ENCODE measurements around the gene CDC42SE1.

Gene CDC42SE1

DNA sequence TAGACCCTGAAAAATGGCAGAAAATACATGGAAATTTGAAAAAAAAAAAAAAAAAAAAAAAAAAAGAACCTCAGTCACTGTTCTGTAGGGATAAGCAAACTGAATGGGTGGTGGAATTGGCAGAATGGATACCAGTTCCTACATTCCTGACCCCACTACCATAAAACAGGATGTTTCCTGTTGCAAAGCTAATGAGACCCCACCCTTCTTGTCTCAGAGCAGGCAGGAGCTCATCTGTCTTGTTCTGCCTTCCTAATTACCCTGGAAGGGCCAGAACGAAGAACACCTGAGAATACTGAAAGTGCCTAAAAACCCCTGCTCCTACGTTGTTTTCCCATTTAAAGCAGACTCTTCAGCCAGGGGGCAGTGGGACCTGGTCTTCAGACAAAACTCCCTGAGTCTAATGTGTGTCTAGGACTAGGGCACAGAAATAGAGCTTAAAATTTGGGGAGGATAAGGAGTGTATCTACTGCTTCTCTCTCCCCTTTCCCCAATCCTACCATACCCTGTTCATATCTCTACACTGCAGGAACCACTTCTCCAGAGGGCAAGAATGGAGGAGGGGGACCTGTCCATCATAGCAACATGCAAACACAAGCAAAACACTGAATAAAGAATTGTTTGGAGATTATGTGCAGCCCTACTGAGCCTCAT lies 7.9 kb downstream of the CDC42SE1 start:
- DNase-seq: no peak

DNA sequence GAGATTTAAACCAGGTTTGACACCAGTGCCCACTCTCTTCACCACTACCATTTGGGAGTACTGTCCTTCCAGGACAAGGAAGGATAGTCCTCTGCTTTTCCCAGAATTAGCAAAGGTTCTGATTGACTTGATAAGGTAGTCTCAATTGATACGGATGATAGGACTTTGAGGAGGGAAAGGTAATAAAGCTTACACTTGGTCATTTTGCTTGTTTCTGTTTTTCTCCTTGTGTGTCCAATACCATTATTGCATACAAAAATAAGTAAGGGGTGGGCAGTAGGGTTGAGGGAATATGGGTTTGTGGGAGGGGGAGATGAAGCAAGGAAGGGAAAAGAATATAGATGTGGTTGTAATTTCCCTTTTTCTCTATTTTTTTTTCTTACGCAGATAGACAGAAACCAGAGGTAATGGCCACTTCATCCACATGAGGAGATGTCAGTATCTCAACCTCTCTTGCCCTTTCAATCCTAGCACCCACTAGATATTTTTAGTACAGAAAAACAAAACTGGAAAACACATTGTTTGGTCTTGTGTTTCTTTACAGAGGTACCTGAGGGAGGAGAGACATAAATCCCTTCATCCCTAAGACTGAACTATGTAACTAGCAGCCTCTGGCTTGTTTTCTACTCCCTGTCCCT lies 9.3 kb downstream of the CDC42SE1 start:
- no peak for DNase-seq

DNA sequence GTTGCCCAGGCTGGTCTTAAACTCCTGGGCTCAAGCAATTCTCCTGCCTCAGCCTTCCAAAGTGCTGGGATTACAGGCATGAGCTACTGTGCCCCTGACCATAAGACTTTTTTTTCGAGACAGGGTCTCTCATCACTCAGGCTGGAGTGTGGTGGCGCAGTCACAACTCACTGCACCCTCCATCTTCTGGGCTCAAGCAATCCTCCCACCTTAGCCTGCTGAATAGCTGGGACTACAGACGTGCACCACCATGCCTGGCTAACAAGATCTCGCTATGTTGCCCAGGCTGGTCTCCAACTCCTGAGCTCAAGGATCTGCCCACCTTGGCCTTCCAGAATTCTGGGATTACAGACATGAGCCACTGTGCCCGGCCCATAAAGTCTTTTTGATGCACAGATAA lies 10.0 kb downstream of the CDC42SE1 start:
- no peak for DNase-seq

DNA sequence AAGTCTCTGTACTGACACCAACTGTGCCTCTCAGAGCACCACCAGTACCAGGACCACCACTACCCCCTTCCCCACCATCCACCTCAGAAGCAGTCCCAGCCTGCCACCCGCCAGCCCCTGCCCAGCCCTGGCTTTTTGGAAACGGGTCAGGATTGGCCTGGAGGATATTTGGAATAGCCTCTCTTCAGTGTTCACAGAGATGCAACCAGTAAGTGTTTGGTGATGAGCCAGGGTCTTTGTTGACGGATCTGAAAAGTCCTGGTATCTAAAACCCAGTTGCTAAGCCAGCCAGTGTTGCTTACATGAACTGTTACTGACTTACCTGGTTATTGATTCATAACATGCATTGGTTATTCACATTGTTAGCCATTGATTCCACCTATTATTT lies 10.8 kb downstream of the CDC42SE1 start:
- DNase-seq: no peak

DNA sequence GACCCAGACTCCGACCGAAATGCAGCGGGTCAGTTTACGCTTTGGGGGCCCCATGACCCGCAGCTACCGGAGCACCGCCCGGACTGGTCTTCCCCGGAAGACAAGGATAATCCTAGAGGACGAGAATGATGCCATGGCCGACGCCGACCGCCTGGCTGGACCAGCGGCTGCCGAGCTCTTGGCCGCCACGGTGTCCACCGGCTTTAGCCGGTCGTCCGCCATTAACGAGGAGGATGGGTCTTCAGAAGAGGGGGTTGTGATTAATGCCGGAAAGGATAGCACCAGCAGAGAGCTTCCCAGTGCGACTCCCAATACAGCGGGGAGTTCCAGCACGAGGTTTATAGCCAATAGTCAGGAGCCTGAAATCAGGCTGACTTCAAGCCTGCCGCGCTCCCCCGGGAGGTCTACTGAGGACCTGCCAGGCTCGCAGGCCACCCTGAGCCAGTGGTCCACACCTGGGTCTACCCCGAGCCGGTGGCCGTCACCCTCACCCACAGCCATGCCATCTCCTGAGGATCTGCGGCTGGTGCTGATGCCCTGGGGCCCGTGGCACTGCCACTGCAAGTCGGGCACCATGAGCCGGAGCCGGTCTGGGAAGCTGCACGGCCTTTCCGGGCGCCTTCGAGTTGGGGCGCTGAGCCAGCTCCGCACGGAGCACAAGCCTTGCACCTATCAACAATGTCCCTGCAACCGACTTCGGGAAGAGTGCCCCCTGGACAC lies 11.3 kb downstream of the CDC42SE1 start:
- DNase-seq: peak; percentile 60

DNA sequence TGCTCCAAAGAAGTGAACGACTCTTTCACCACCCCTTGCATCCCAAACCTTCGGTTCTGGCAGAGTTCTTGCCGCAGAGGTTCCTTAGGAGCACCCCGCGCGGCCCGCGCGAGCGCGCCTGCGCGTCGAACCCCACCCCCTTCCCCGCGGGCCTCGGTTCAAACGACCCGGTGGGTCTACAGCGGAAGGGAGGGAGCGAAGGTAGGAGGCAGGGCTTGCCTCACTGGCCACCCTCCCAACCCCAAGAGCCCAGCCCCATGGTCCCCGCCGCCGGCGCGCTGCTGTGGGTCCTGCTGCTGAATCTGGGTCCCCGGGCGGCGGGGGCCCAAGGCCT lies 11.9 kb downstream of the CDC42SE1 start, which contains the start of gene C1orf56:
C1orf56 (plus strand) TSS at position 161 of the 334 bp plus-strand sequence; CDS start at position 258, 97 bp downstream.
- peak; percentile 65 for DNase-seq

DNA sequence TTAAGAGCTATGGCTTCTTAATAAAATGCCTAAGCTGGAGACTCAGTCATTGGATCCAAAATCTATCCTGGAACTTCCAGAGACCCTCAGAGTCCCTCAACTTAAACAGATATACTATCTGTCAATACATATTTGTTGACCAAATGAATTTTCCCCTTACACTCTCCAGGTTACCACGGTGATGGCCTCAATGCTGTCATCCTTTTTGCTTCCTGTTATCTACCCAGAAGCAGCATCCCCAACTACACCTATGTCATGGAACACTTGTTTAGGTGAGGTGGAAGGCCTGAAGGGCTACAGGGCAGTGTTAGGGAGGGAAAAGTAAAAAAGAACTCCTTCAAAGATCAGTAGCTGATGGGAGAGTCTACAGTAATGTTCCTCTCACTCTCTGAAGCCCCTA lies 16.3 kb downstream of the CDC42SE1 start:
- DNase-seq: no peak

DNA sequence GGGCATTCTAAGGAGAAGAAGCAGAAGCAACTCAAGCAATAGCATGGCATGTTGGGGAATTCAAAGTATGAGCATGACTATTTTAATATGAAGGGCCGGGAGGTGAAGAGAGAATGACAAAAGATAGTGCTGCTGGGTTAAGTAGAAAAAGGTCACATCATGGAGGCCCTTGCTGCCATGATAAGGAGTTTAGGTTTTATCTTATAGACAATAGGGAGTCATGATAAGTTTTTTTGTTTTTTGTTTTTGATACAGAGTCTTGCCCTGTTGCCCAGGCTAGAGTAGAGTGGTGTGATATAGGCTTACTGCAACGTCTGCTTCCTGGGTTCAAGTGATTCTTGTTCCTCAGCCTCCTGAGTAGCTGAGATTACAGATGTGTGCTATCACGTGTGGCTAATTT lies 19.9 kb downstream of the CDC42SE1 start:
- DNase-seq: no peak

DNA sequence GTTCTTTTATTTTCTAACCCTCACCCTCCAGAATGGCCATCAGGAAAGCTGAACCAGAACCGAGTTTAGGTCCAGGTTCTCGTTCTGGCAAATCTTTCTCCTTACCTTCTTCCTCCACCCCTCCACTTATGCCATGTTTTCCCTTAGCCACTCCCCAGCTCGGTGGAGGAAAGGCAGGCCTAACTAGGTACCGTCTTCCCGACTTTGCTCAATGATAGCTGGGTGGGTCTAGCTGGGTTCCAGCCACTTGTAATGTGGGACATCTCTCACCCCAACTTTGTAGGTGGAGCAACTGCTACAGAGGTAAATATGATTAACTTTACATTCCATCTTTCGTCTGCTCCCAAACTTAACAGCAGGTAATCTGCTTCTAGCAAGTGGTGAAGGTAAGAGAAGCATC lies 22.4 kb downstream of the CDC42SE1 start:
- DNase-seq: no peak

DNA sequence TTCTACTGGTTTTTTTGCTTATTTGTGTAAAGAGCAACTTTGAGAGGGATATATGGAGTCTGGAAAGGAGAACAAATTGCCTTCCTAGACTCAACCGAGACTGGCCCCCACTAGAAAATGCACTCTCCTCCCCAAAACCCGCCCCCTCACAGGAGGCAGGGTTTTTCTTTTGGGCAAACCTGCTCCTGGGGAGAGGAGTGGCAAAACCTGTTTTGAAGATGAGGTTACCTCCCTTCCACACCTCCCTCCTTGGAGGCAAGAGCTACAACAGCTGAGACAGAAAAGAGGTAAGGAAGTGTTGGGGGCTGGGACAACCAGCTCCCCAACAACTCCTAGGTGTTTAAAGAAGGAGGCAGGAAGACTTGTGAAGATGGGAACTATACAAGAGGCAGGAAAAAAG lies 23.1 kb downstream of the CDC42SE1 start, which contains the start of gene BNIPL:
BNIPL (plus strand) TSS at position 231 of the 400 bp plus-strand sequence; CDS start at position 371, 140 bp downstream.
- DNase-seq: no peak

DNA sequence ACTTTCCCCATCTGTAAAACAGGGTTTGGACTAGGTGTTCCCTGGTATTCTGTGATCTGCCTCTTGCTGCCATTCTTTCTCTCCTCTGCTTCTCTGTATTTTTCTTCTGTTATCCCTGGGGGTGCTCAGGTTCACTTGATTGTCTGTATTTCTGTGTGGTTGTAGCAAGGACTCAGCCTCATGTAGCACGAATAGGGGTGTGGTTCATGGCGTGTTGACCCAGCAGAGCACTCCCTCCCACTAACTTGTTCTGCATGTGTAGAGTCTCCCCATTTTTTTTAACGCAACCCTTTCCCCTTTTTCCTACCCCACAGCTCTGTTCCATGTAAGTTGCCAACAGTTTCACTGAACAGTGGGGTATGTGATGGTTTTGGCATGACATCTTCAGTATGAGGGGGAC lies 24.3 kb downstream of the CDC42SE1 start:
- no peak for DNase-seq

DNA sequence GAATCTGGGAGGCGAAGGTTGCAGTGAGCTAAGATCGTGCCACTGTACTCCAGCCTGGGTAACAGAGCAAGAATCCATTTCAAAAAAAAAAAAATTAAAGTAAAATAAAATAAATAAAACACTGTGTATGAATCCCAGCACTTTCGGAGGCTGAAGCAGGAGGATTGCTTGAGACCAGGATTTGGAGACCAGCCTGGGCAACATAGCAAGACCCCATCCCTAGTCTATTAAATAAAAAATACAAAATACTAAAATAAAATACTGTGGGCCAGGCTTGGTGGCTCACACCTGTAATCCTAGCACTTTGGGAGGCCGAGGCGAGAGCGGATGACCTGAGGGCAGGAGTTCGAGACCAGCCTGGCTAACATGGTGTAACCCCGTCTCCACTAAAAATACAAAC lies 27.3 kb downstream of the CDC42SE1 start:
- DNase-seq: no peak

DNA sequence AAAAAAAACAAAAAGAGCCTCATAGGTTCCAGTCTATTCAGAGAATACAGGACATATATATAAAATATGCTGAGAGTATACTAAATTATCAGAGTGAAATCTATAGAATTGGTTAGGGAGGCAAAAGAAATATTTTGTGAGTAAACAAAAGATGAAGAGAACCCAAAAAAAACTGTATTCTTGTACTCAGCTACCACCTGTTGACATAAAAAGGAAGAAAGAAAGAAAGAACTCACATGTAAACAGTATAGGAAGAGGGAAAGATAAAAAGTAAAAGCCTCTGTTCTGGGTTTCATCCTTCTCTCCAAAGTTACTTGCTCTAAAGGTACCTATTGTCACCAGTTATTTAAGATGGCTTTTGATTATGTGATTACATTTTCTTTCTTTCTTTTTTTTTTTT lies 33.0 kb downstream of the CDC42SE1 start:
- DNase-seq: no peak

DNA sequence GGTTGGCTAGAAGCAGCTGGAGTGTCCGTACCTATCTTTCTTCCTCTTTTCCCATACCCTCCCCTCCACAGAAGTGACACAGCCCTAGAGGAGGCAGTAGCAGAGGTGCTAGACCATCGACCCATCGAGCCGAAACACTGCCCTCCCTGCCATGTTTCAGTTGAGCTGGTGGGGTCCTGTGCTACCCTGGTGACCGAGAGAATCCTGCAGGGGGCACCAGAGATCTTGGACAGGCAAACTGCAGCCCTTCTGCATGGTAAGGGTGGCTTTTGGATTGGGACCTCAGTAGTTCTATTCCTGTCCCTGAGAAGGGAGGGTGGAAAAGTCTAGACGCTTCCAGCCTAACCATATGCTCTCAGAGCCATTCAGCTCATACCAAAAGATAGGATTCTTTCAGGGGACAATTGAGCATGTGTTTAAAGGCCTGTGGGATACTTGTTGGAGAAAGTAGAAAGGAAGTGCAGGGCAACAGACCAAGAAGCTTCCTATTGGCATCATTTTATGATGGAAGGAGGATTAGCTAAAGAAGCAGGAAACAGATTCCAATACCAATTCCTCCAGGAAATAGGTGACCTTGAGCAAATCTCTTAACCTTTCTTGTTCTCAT lies 34.8 kb downstream of the CDC42SE1 start:
- DNase-seq: peak; percentile 81

DNA sequence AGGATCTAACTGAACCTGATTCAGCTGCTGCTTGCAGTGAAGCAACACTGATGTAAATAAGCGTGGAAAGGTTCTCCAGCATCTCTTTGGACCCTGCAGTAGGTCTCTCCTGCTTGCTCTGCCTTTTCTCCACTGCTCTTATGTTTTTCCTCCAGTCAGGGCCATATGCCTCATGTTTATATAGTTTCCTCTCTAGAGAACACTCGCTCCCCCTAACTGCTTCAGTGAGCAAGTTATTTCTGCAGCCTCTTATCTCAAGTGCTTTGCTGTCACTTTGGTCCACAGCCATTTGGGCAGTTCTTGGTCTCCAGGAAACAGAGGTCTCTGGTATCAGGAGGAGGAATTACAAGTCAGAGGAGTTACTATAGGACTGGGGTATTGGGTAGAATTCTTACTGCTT lies 45.9 kb downstream of the CDC42SE1 start:
- DNase-seq: no peak

DNA sequence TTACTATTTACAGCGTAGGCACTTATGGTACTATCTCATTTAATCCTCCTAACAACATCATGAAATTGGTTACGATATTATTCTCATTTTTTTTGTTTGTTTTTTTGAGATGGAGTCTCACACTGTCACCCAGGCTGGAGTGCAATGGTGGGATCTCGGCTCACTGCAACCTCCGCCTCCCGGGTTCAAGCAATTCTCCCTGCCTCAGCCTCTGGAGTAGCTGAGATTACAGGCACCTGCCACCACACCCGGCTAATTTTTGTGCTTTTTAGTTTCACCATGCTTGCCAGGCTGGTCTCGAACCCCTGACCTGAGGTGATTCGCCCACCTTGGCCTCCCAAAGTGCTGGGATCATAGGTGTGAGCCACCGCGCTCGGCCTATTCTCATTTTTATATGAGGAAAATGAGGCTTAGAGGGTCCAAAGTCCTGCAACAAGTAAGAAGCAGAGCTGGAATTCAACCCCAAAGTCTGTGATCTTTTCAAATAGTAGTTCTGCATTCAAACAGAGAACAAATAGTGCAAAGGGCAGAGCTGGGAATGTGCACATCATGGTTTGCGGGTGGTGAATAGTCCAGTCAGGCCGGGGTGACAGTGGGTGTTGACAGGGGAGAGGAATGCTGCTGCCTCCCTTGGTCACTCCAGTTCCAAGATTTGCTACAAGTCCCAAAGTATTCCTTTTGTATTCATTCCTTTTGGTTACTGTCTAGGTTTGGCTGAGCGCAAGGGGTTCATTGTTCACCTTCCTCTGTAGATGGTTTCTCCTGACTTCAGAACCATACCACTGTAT lies 46.5 kb downstream of the CDC42SE1 start:
- DNase-seq: no peak

DNA sequence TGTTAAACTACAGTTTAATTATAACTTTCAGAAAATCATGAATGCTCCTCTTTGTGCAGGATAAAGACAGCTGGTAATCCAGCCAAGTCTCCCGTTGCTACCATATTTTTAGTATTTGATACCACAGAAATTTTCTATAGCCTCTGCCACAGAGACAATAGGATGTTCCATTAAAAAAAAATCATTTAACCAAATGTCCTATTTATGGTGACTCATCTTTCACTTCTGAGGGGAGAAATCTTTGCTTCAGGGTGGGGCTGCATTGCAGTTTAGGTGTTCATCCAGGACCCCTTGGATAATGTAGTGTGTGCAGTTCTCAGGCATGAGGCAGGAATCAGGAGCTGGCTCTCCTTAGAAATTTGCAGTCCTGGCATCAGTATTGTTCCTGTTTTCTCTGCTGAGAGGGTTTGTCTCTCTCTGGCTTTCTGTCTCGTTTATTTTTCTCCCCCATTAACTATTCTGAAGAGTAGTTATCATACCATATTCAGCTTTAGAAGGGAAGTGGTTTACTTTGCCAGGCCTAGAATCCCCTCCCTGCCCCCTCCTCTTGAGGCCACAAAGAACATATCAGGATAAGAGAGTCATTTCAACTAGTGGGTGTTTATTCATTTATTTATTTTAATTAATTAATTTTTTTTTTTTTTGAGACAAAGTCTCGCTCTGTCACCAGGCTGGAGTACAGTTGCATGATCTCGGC lies 48.1 kb downstream of the CDC42SE1 start:
- no peak for DNase-seq

DNA sequence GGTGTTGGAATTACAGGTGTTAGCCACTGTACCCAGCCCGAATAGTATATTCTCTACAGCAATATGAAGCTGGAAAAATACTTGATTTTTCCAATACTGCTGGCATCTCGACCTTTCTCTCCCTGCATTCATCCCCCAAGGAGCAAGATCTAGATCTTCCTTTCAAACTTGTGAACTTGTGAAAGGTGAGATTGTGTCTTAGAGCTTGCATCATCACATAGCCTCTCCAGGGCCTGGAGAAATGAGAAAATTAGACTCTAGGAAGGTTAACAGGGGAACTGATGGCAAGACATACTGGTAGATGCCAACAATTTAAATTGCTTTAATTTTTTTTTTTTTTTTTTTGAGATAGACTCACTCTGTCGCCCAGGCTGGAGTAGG lies 49.1 kb downstream of the CDC42SE1 start:
- DNase-seq: no peak

DNA sequence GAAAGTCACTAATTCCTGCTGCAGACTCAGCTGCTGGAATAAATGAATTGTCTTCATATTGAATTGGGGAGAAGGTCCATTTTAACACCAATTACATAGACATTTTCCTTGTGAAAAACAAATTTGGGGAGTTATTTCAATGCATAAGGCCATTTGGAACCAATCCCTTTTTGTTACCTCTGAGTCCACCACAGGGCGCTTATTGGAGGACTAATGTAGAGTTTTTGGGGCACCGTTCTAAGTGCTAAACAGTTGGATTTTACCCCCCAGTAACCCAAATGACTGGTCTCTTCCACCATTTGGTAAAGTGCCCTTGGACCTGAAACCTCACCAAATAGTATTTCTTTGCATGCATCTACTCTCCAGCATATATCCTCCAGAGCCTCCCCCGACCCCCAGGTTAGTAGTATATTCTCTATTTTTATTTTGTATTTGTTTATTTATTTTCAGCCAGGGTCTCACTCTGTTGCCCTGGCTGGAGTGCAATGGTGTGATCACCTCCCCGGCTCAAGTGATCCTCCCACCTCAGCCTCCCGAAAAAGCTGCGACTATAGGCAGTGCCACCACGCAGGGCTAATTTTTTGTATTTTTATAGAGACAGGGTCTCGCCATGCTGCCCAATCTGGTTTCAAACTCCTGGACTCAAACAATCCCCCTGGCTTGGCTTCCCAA lies 49.6 kb downstream of the CDC42SE1 start:
- no peak for DNase-seq

DNA sequence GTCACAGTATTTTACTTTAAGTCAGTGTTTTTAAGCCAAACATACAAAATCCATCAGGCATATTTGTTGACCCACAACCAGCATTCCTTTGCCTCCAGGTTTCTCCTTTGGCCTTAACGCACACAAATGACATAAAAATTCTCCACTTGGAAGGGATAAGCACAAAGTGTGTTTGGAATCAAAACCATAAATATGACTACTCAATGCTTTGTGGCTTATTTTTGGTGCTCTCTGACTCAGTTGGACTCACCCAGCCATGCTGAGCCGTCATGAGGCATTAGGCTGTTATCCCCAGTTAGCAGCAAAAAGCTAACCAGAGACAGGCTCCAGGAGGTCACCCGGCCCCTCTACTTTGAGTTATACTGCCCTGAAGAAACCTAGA lies 50.2 kb downstream of the CDC42SE1 start:
- no peak for DNase-seq
